Stimulated activated CD8-positive, alpha-beta memory T cell treated with anti-CD3 and anti-CD28 coated beads, Interleukin-12 subunit alpha, Interleukin-12 subunit beta, amount 100 ng/mL, for 4 hours (primary cell): Measurements from ENCODE around the gene STK10.

Experiments used
- DNase-seq: peaks from one replicate; pipeline ENCODE4 v3.0.0-alpha.2; 2020; ENCODE audit warnings: low read depth

STK10 gene

DNA sequence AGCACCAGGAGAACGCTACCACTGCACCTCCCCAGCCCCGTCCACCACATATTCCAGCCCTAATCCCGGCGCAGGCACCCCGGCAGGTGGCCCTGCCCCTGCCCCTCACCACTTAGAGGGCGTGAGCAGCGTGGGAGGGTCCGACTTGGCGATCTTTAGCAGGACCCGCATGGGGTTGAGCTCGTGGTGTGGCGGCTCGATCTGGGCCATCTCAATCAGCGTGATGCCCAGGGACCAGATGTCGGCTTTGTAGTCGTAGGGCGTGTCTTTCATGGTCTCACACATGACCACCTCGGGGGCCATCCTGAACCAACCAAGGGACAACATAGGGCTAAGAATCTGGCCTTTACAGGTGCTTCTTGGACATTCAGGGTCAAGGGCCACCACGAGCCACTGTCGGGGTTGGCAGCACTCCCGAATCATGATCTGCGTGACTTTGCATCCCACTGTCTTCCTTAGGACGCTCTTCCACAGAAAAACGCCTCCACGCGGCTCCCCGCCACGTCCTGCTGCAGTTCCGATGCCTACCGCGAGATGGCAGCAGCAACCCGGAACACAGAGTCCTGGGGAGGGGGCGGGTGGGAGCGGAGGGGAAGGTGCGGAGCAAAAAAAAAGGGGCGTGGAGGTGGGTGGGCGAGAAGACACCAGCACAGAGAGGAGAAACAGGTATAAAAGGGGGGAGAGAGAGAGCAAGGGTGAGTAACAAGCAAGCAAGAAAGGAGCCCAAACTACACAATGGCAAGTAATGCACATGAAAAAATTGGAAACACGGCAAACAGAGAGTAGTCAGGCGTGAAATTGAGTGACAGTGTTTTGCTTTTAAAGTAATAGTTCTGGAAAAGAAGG lies 81.3 kb downstream of the STK10 start:
- DNase-seq = peak; percentile 50

DNA sequence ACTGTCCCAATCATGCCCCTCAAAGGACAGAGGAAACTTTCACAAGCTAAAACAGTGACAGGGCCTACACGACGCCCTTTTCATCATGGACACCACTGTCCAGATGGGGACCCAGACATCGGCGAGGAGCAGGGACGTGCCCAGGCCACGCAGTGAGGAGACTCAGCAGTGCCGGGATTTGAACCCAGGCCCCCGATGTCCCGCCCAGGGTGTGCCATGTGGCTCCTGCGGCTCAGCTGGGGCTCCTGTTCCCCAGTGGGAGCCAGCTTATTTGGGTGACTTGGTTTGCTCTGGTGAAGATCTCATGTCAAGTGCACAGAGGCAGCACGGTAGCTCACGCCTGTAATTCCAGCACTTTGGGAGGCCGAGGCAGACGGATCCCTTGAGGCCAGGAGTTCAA lies 82.2 kb downstream of the STK10 start:
- no peak for DNase-seq

DNA sequence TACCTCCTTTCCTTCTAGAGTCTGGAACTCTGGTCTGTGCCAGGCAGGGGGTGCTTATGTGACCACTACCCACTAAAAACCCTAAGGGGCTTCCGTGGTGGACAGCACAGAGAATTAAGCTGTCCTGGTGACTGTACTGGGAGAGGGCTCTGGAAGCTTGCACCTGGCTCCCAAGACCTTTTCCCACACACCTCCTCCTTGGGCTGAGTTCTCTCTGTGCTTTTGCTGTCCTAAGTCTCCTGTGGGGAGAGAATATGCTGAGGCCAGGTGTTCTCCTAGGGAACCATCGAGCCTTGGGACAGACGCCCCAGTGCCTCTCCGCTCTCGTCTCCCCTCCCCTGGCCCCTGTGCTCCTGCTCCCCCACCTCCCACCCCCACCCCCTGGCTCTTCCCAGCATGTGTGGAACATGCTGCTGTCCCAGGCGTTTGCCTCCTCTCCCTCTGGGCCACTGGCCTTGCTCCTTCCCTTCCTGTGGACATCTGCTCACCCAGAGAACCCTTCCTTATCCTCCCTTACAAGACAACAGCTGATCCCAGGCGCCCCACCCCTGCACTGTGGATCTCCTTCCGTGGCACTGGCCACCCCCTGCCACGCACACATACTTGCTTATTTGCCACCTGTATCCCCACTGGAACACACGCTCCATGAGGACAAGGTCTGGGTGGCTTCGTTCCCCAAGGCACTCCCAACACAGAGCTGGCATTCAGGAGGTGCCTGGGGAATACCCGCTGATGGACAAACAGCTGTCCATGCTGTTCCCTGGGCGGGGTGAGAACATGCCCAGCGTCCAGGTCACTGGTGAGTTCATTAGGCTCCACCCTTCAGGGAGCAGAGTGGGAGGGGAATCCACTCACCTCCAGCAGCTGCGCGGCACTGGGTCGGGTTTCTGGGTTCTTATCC lies 83.0 kb downstream of the STK10 start:
- no peak for DNase-seq

DNA sequence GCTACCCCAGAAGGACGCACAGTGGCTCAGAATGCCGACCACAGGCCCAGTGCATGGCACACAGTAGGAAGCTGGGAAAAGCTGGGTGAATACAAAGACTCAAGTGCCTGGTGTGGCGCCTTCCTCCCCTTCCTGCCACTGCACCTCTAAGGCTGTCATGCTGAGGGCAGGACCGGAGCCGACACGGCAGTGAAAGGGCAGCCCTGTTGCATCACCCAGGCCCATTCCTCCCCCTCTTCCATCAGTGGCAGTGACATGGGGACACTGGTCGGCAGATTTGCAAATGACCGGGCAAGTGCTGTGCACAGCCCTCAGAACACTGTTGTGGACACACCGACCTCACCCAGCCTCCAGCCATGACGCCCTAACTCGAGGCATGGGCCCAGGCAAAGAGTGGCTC lies 84.0 kb downstream of the STK10 start:
- no peak for DNase-seq

DNA sequence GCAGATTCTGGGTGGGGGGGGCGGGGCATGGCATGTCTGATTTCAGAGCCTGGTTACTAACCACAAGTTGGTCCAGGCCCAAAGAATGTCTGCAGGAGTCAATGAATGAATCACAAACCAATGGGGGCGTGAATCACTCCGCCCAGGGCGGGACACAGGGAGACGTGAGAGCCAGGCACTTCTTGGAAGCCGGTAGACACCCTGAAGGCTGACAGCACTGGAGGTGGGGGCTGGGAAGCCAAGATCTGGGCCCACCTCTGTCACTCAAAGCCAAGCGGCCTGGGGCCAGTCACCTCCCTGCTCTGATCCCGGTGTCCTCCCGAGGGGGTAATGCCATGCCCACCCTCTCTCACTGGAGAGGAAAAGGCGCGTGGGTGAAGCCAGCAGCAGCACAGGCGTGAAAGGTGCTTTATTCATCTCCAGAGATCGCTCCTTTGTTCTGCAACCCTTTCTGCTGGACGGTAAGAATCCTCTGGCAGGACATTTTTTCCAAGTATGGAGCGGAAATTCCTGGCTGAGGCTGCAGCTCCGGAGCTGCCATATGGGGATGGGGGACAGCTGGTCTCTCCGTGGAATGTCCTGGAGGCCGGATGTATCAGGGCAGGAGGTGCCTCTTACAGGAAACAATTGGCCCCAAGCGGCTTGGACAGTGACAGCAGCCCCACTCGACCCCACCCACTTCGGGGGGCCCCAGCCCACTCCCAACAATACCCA lies 85.0 kb downstream of the STK10 start:
- DNase-seq = no peak

DNA sequence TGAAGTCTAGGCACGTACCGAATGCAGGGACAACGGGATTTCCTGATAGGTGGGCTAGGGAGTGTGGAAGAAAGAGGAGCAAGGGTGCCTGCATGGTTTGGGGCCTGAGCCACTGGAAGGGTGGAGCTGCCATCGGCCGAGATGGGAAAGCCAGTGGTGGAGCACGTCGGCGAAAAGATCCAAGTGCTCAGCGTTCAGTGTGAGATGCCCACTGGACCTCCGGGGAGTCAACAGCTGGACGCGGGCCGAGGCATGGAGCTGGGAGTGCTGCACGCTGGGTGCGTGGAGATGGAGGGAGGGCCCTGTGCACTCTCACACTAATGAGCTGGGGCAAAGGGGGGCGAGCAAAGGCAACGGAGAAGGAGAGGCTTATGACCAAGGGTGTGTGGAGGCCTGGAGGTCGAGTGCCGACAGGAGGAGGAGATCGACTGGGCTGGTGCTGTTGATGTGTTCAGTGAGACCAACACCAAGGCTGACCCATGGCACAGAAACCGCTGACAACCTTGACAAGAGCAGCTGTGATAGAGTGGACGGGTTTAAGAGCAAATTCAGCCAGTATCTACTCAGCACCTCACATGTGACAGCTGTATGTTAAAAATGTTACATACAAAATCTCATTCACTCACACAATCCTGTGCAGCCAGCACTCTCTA lies 85.7 kb downstream of the STK10 start:
- DNase-seq = no peak

DNA sequence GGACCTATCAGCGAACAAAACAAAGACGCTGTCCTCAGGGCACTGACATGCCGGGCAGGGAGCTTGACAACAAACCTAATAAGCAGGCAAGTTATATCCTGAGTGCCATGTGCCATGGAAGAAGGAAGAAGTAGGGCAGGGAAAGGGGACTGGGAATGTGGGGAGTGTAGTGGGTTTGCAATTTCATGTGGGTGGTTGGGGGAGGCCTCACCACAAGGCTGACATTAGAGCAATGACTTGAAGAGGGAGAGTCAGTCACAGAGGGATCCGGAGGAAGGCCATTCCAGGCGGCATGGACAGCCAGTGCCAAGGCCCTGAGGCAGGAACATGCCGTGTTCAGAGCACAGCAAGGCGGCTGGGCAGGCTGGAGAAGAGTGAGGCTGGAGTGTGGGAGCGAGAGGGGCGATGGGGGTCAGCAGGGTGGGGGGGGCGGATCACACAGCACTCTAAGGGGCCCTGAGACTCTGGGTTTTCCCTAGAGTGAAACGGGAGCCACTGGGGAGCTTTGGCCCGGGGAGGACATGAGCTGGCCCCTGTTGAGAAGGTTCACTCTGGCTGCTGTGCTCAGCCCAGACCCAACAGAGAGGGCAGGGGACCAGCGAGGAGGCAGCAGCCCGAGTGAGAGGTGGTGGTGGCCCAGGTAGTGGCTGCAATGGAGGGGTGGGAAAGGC lies 86.3 kb downstream of the STK10 start:
- DNase-seq = no peak

DNA sequence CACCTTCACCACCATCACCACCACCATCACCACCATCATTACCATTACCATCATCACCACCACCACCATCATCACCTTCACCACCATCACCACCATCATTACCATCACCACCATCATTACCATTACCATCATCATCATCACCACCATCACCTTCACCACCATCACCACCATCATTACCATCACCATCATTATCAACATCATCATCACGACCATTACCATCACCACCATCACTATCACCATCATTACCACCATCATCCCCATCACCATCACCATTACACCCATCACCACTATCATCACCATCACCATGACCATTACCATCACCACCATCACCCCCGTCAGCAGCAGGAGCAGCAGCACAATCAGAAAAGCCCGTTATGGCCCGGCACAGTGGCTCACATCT lies 89.1 kb downstream of the STK10 start:
- no peak for DNase-seq

DNA sequence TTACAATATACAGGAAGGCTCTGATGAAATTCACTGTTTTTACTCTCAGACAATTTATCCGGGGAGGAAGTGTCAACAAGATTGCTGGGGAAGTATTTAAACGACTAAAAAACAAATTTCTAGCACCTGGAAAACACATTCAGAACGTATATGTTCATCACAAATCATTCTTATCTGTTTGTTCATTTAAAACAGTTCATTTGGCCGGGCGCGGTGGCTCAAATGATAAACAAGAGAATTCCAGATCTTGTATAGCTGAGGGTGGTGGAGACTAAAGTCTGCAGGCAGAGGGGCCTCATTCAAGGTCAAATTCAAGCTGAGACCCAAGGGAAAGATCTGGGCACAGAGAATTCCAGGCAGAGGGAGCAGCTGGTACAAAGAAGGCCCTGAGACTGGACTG lies 90.0 kb downstream of the STK10 start:
- DNase-seq = no peak

DNA sequence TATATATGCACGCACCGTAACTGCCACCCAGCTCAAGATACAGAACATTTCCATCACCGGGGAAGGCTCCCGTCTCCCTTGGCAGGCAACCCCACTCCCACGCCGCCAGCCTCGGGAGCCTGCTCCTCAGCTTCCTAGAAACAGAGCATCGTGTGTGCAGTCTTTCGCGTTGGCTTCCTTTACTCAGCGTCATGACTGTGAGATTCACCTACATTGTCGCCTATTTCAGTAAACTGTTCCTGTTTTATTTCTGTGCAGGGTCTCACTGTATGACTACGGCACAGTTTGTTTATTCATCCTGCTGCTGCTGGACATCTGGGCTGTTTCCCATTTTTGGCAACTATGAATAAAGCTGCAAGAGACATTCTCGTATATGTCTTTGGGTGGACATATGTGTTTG lies 90.7 kb downstream of the STK10 start:
- DNase-seq = no peak

DNA sequence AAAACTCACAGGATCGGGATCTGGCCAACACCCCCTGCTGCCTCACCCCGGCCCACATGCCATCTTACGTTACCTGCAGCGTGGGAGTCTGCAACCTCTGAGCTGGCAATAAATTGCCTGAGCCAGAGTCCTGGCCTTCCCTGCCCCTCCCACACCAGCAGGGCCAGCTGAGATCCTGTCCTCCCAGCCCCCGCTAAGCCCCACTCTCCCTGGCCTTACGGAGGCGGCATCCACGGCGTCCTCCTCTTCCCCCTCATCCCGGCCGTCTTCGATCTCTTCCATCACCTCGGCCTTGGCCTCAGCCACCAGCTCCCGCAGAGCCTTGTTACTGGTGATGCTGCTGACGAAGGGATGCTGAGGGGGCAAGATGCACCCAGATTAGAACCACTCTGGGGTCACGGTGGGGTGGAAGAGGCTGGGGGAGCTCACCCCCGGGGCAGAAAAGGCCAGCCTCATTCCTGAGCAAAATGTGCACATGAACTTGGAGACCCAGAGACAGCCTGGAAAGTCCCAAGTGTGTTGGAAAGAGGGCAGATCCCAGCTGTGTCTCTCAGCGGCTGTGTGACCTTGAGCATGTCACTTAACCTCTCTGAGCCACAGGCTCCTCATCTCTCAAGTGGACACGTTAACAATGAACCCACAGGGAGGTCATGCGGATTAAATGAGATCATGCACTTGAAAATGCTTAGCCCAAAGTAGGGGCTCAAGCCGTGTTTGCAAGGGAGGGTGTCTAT lies 91.7 kb downstream of the STK10 start:
- DNase-seq = no peak

DNA sequence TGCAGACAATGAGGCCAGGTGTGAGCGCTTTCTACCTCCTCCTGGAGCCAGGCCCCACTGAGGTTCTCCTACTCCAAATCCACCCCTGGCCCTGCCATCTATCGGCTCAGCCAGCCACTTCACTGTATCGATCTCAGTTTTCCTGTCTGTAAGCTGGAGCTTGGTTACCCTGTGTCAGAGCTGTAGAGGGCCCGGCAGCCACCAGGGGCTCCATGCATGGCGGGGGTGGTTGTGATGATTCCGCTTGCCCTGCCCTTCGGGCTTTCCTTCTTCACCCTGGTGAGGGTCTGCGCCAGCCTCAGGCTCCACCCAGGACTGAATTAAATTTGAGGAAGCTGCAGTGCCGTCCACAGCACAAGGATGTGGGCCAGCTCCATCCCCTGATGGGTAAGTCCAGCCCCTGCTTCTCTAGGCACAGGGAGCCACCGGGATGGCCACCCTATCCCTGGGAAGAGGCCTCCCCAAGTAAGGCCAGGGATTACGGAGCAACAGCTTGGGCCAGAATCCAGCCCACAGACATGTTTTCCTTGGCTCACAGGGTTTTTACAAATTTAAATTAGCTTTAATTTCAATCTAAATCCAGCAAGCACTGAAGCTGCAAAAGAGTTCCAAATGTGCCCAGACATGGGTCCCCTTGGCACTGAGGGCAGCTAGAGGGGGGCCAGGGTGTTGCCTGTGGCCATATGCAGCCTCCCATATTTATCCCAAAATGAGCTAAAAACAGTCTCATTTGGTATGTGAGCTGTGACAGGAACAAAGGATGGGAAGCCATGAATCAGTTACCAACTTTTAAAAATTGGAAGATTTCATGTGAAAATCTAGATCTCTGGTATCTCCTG lies 92.4 kb downstream of the STK10 start:
- DNase-seq = no peak

DNA sequence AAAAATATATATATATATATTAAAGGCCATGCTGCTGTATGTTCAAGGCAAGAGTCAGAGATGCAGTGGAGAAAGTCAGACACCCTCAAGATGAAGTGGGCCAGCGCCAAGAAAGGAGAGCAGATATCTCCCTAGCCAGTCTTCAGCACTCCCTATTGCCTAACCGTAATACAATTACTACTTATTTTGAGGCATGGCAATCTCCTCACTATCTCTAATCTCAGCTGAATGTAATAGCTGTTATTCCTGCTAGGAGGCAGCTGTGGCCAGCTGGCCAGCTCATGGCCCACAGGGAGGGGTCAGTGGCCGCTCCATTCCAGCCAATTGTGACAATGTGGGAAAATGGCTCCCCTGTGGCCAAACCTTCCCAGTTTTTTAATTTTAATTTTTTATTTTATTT lies 94.1 kb downstream of the STK10 start:
- no peak for DNase-seq

DNA sequence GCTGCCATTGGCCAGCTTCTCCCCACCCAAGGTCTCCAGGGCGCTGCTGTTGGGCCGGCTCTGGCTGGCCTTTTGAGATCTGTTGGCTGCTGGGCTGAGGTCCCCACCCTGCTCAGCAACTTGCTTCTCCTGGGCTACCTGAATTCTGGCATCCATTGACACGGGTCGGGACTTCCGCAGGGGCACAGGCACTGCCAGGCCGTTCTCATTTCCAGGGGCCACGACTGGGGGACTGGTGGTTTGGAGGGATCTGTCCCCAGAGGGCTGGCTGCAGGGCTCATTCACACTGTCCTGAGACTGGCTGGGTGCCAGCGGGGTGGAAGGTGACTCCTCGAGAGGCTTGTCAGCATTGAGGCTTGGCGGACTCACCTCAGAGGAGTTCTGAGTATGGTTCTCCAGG lies 94.5 kb downstream of the STK10 start:
- DNase-seq = no peak

DNA sequence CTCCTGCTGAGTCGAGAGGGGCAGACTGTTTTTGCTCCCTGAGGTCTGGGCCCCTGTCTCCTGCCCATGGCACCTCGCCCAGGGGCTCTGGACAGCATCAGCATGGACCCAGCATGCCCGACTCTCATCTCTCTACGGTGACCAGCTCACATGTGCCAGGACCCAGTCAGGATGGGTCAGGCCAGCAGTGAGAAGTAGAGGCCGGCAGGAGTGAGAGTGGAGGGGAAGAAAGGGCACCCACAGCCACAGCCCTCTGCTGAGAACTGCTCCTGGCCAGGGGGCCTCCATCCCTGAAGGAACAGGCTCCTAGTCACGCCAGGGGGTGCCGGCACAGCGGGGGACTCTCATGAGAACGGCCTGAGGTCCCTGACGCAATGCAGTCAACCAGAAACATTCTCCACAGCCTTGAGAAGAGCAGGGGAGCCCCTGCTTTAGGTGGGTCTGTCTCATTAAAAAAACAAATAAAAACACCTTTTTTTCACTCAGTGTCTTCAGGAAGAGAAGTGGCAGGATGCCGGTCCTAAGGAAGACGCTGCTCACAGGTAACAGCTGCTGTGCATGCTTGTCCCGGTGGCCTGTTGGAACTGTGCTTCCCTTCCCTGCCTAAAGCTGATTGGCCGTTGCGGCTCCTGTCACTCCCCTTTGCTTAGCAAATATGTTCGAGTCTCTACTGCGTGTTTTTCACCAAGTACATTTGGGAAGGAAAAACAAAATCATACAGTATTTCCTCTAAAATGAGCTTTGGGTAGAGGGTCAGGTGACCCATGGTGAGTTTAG lies 95.9 kb downstream of the STK10 start:
- DNase-seq = no peak

DNA sequence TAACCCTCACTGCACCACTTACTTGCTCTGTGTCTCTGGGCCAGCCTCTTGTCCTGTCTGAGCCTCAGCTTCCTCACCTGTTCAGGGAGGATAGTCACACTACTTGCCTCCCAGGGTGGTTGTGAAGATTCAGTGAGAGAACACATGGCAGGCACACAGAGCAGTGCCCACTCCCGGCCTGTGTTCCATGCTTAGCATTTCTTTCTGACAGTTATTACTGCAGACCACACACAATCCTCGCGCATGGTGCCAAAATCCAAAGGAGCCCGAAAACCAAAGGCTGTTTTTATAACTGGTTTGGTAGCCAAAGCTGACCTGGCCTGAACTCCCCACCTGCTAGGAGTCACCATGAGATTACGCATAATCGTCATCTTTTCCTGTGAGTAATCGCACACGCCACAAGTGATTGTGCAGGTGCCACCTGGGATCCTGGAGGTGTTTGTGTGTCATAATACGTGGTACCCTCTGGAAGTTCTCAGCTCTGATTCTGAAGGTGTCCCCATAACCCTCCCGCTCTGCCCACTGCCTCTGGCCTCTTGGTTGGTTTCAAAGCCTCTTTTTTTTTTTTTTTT lies 97.0 kb downstream of the STK10 start:
- DNase-seq = no peak

DNA sequence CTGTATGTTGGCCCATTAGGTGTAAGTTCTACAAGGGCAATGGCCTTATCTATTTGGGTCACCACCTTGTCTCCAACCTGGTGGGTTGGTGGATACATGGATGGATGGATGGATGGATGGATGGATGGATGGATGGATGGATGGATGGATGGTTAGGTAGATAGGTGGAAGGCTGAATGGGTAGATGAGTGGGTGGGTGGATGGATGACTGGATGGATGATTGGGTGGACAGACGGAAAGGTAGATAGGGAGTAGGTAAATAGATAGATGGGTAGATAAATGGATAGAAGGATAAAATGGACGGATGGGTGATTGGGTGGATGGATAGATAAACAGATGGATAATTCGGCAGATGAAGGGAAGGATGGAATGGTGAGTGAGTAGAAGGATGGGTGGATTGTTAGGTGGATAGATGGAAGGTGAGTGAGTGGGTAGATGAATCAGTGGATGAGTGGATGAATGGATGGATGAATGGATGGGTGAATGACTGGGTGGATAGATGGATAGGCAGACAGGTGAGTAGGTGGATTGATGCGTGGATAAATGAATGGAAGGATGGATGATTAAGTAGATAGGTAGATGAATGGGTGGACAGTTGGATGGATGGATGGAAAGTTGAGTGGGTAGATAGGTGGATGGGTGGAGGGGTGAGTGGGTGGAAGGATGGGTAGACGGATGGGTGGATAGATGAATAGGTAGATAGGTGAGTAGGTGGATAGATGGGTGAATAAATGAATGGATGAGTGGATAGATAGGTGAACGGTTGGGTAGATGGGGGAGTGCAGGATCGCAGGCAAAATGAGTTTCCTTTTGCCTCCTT lies 98.5 kb downstream of the STK10 start:
- no peak for DNase-seq

DNA sequence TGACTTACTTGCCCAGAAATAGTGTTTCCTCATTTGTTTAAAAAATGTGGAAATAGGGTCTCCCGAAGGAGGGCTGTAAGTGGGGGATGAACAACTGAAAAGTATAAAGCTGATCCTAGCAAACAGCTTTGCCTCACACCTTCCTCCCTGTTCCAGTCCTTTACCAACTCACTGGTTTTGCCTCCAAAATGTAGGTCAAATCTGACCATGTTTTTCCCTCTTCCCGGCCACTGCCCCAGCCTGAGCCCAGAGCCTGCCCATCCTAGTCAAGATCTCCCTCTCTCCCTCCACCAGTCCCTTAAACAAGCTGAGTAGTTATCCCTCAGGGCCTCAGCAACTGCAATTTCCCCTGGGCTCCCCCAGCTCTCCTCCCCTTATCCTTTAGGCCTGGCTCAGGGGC lies 99.2 kb downstream of the STK10 start:
- DNase-seq = no peak
